IMR-90 (cell line): ENCODE results near the gene RCC1. TPM values are rescaled to one million over a fixed set of nuclear protein-coding genes. Genes with fewer than 3 reads are reported as not detected.

ENCODE experiments used
- ATAC-seq: fragments of 200-7000 bp; cut with Tn5 transposase; 2 replicates; pipeline ENCODE4 v1.9.1; 2020; ENCODE audit warnings: low read depth, mild to moderate bottlenecking, moderate library complexity
- BruUV-seq: library from RNA; stranded (reverse); fragments of 400-500 nt; replicated peaks from 2 replicates; lab custom pipeline; 2021; lab: Mats Ljungman, UMichigan
- CTCF ChIA-PET: fragments of 300-600 bp; formaldehyde crosslinking; extraction: SDS; loops from one replicate; lab custom pipeline; 2021; ENCODE audit warnings: antibody characterized with exemption; lab: Yijun Ruan, JAX
- POLR2A ChIA-PET: fragments of 300-600 bp; sonication (Branson Sonifier 250); formaldehyde crosslinking; loops from one replicate; lab custom pipeline; 2022; ENCODE audit warnings: antibody characterized with exemption; ENCODE audit not compliant: unreplicated experiment; lab: Charles Lee
- DNase-seq: peaks from one replicate; pipeline ENCODE4 v3.0.0; 2013
- H2AFZ ChIP-seq: replicated peaks from 2 replicates; pipeline ENCODE3; 2013; ENCODE audit warnings: low read length, mild to moderate bottlenecking; ENCODE audit not compliant: poor library complexity
- H2AK5ac ChIP-seq: 2 replicates; pipeline ENCODE4 v1.6.1; 2013; ENCODE audit warnings: low read depth, low read length, inconsistent platforms
- H2AK9ac ChIP-seq: replicated peaks from 2 replicates; pipeline ENCODE3; 2013; ENCODE audit warnings: mild to moderate bottlenecking, low read depth, low read length, moderate library complexity; ENCODE audit not compliant: poor library complexity
- H2BK120ac ChIP-seq: 2 replicates; pipeline ENCODE4 v1.6.1; 2013; ENCODE audit warnings: low read depth, low read length, inconsistent platforms
- H2BK15ac ChIP-seq: 3 replicates; pipeline ENCODE4 v1.6.1; 2013; ENCODE audit warnings: low read depth, low read length, inconsistent platforms
- H2BK20ac ChIP-seq: 2 replicates; pipeline ENCODE4 v1.6.1; 2013; ENCODE audit warnings: low read depth, mild to moderate bottlenecking, inconsistent platforms, low read length, moderate library complexity
- H2BK5ac ChIP-seq: 2 replicates; pipeline ENCODE4 v1.6.1; 2013; ENCODE audit warnings: mild to moderate bottlenecking, low read depth, low read length, inconsistent platforms; ENCODE audit not compliant: poor library complexity, severe bottlenecking
- H3K14ac ChIP-seq: replicated peaks from 2 replicates; pipeline ENCODE4 v1.6.1; 2013; ENCODE audit warnings: low read depth, low read length, inconsistent platforms
- H3K18ac ChIP-seq: 2 replicates; pipeline ENCODE4 v1.6.1; 2013; ENCODE audit warnings: low read depth, low read length, control low read depth
- H3K23ac ChIP-seq: 2 replicates; pipeline ENCODE4 v1.6.1; 2013; ENCODE audit warnings: low read depth, low read length, inconsistent platforms
- H3K27ac ChIP-seq: 2 replicates; pipeline ENCODE4 v1.5.1; 2013; ENCODE audit warnings: mild to moderate bottlenecking, control low read depth, low read length; ENCODE audit not compliant: insufficient read depth
- H3K27me3 ChIP-seq: 2 replicates; pipeline ENCODE4 v1.6.1; 2013; ENCODE audit warnings: low read length; ENCODE audit not compliant: control insufficient read depth, insufficient read depth
- H3K36me3 ChIP-seq: 2 replicates; pipeline ENCODE4 v1.6.1; 2013; ENCODE audit warnings: low read length, mixed read lengths; ENCODE audit not compliant: control insufficient read depth, insufficient read depth
- H3K4ac ChIP-seq: 2 replicates; pipeline ENCODE4 v1.6.1; 2013; ENCODE audit warnings: low read depth, low read length, inconsistent platforms
- H3K4me1 ChIP-seq: 2 replicates; pipeline ENCODE4 v1.6.1; 2013; ENCODE audit warnings: low read length, mixed read lengths; ENCODE audit not compliant: control insufficient read depth, insufficient read depth
- H3K4me2 ChIP-seq: 2 replicates; pipeline ENCODE4 v1.6.1; 2013; ENCODE audit warnings: low read depth, mild to moderate bottlenecking, control low read depth, low read length, moderate library complexity
- H3K4me3 ChIP-seq: 2 replicates; pipeline ENCODE4 v1.5.1; 2013; ENCODE audit warnings: low read depth, mild to moderate bottlenecking, control low read depth, low read length, moderate library complexity; ENCODE audit not compliant: insufficient read depth
- H3K56ac ChIP-seq: 2 replicates; pipeline ENCODE4 v1.6.1; 2013; ENCODE audit warnings: low read length, inconsistent platforms; ENCODE audit not compliant: insufficient read depth; ENCODE audit errors: extremely low read depth
- H3K79me1 ChIP-seq, 2 experiments: 2 replicates each; pipeline ENCODE4 v1.6.1; 2013; ENCODE audit warnings: low read length in 2 of 2, inconsistent platforms in 1 of 2, low read depth in 1 of 2
- H3K9ac ChIP-seq: 2 replicates; pipeline ENCODE4 v1.6.1; 2013; ENCODE audit warnings: low read depth, low read length, control low read depth
- H3K9me1 ChIP-seq: 2 replicates; pipeline ENCODE4 v1.6.1; 2013; ENCODE audit warnings: low read length, inconsistent platforms; ENCODE audit not compliant: insufficient read depth
- H3K9me3 ChIP-seq: 2 replicates; pipeline ENCODE4 v1.6.1; 2013; ENCODE audit warnings: low read length; ENCODE audit not compliant: control insufficient read depth, insufficient read depth
- H4K20me1 ChIP-seq: 2 replicates; pipeline ENCODE4 v1.6.1; 2013; ENCODE audit warnings: low read length, inconsistent platforms; ENCODE audit not compliant: insufficient read depth
- H4K5ac ChIP-seq: 2 replicates; pipeline ENCODE4 v1.6.1; 2013; ENCODE audit warnings: mild to moderate bottlenecking, low read depth, low read length, control low read depth
- H4K8ac ChIP-seq, 2 experiments: 2 replicates each; pipeline ENCODE4 v1.6.1; 2013; ENCODE audit warnings: low read depth in 2 of 2, low read length in 2 of 2, control low read depth in 1 of 2, inconsistent platforms in 1 of 2
- H4K91ac ChIP-seq: 2 replicates; pipeline ENCODE4 v1.6.1; 2013; ENCODE audit warnings: low read depth, low read length, inconsistent platforms; ENCODE audit not compliant: insufficient read depth
- BHLHE40 ChIP-seq: fragments of 150-350 bp; IDR thresholded peaks from 2 replicates; pipeline ENCODE4 v1.6.1; 2016; ENCODE audit warnings: mild to moderate bottlenecking, low read depth, low read length
- CEBPB ChIP-seq: IDR thresholded peaks from 2 replicates; pipeline ENCODE4 v1.6.1; 2012; ENCODE audit warnings: low read depth, low read length, improper control_type of control experiment
- CHD1 ChIP-seq: IDR thresholded peaks from 2 replicates; pipeline ENCODE4 v1.6.1; 2012; ENCODE audit warnings: low read depth, low read length, improper control_type of control experiment
- CTCF ChIP-seq: conservative IDR thresholded peaks from 2 replicates; pipeline ENCODE4 v1.5.1; 2012; ENCODE audit warnings: mild to moderate bottlenecking, low read depth, low read length, improper control_type of control experiment
- ELK1 ChIP-seq: fragments of 150-350 bp; IDR thresholded peaks from 2 replicates; pipeline ENCODE4 v1.6.1; 2016; ENCODE audit warnings: low read depth, mild to moderate bottlenecking, low read length, moderate library complexity, borderline replicate concordance
- FOS ChIP-seq: fragments of 150-350 bp; IDR thresholded peaks from 2 replicates; pipeline ENCODE4 v1.6.1; 2016; ENCODE audit warnings: low read depth, low read length
- MAFK ChIP-seq: IDR thresholded peaks from 2 replicates; pipeline ENCODE4 v1.6.1; 2012; ENCODE audit warnings: low read depth, low read length, improper control_type of control experiment
- MAZ ChIP-seq: IDR thresholded peaks from 2 replicates; pipeline ENCODE4 v1.6.1; 2012; ENCODE audit warnings: low read depth, mild to moderate bottlenecking, low read length, improper control_type of control experiment, moderate library complexity, borderline replicate concordance
- MXI1 ChIP-seq: IDR thresholded peaks from 2 replicates; pipeline ENCODE4 v1.6.1; 2012; ENCODE audit warnings: low read depth, mild to moderate bottlenecking, low read length, moderate library complexity, borderline replicate concordance
- NFE2L2 ChIP-seq: fragments of 150-350 bp; IDR thresholded peaks from 2 replicates; pipeline ENCODE4 v1.6.1; 2016; ENCODE audit warnings: low read depth, mild to moderate bottlenecking, low read length
- POLR2A ChIP-seq: IDR thresholded peaks from 2 replicates; pipeline ENCODE4 v1.6.1; 2012; ENCODE audit warnings: mild to moderate bottlenecking, low read depth, low read length
- RAD21 ChIP-seq: IDR thresholded peaks from 2 replicates; pipeline ENCODE4 v1.6.1; 2012; ENCODE audit warnings: low read length, improper control_type of control experiment
- RCOR1 ChIP-seq: IDR thresholded peaks from 2 replicates; pipeline ENCODE4 v1.6.1; 2012; ENCODE audit warnings: mild to moderate bottlenecking, low read length, improper control_type of control experiment; ENCODE audit not compliant: insufficient replicate concordance
- SMC3 ChIP-seq: fragments of 150-350 bp; IDR thresholded peaks from 2 replicates; pipeline ENCODE4 v1.6.1; 2016; ENCODE audit warnings: low read depth, mild to moderate bottlenecking, antibody characterized with exemption, low read length, moderate library complexity
- USF2 ChIP-seq: fragments of 150-350 bp; IDR thresholded peaks from 2 replicates; pipeline ENCODE4 v1.6.1; 2017; ENCODE audit warnings: mild to moderate bottlenecking, antibody characterized with exemption, low read length, low read depth
- WGBS, 2 experiments: methylation state at CpG; one replicate each; pipeline versions ENCODE4 v1.1.5 to v1.1.7; 2013; ENCODE audit warnings: missing lambda C conversion rate in 2 of 2; ENCODE audit not compliant: insufficient read length in 1 of 2; ENCODE audit errors: extremely low coverage in 2 of 2; 5-methylcytosine and 5-hydroxymethylcytosine counted together
- dilution Hi-C: fragments of 300-500 bp; cut with HindIII; formaldehyde crosslinking; loops from one replicate; pipeline ENCODE4 v1.14.3; 2018; ENCODE audit warnings: low sequenced_read_pairs; ENCODE audit not compliant: unreplicated experiment
- in situ Hi-C: fragments of 300-500 bp; cut with MboI; formaldehyde crosslinking; loops from 3 replicates; pipeline ENCODE4 v1.14.3; 2019; ENCODE audit warnings: low sequenced_read_pairs, inconsistent platforms, mixed read lengths
- intact Hi-C: fragments of 100-400 bp; cut with micrococcal nuclease; formaldehyde crosslinking; loops from 2 replicates; pipeline ENCODE4 v1.10.0; 2022
- polyA plus RNA-seq, 3 experiments: library from polyadenylated mRNA; depleted of rRNA; stranded (reverse); fragments of >200 nt; gene quantifications; 2 replicates each; pipeline ENCODE4 v1.2.3, GENCODE V29; 2012; ENCODE audit warnings: low replicate concordance in 1 of 3
- total RNA-seq: library from RNA; depleted of rRNA; stranded (reverse); fragments of >200 nt; gene quantifications from 2 replicates; pipeline ENCODE4 v1.2.3, GENCODE V29; 2012

The RCC1 gene
- total and polyA plus RNA-seq, 2 of the 4 experiments (the other 2 are of a cell fraction) = 33.2 to 43.9 TPM

GRCh38 chr1:28538286-28538685 lies 32.4 kb downstream of the RCC1 start:
- Histone ChIP-seq H4K20me1 (no peaks in the 10 kb centered on the region), H2AK5ac (no peak overlapping the region), H2BK20ac (no peak overlapping the region), H3K36me3 (peaks cover 30% of the 10 kb centered on the region), H3K4ac (no peak overlapping the region), H2BK120ac (no peak overlapping the region), H3K27ac (no peak overlapping the region), H2BK5ac (no peak overlapping the region), H3K9me3 (no peaks in the 10 kb centered on the region), H3K4me3 (no peak overlapping the region), H3K9me1 (peaks cover 5% of the 10 kb centered on the region; the same call in 1 of the 2 replicates), H3K4me2 (no peak overlapping the region), H3K56ac (no peak overlapping the region), H4K5ac (no peak overlapping the region), H3K27me3 (no peaks in the 10 kb centered on the region), H2AFZ (no peak overlapping the region), H2BK15ac (no peak overlapping the region), H3K18ac (no peak overlapping the region), H3K23ac (no peak overlapping the region), H3K79me1 (no peaks in the 10 kb centered on the region; a peak in 1 of 4 replicates), H3K14ac (no peak overlapping the region), H4K91ac (no peak overlapping the region), H4K8ac (no peak overlapping the region), H3K9ac (no peak overlapping the region), H2AK9ac (no peak overlapping the region), H3K4me1 (no peaks in the 10 kb centered on the region)
- ChIA-PET CTCF (no interaction called here), POLR2A (no interaction called here)
- DNase-seq (no peak), ATAC-seq (no peak)
- WGBS, 2 experiments = 100% methylated on average over 3 of the region's 6 CpGs; no CpG with 5 or more reads in 1 of the 2 experiments
- dilution Hi-C loops = no loop called here
- TSS peak; percentile 89 for BruUV-seq
- TF ChIP-seq RCOR1 = no peak
- no peak for TF ChIP-seq FOS
- TF ChIP-seq MAFK = no peak
- no peak for TF ChIP-seq CTCF
- TF ChIP-seq CEBPB = no peak
- no peak for TF ChIP-seq RAD21
- no peak for TF ChIP-seq SMC3
- TF ChIP-seq CHD1 = no peak
- no peak for TF ChIP-seq USF2
- TF ChIP-seq NFE2L2 = no peak
- TF ChIP-seq ELK1 = no peak
- TF ChIP-seq BHLHE40 = no peak
- TF ChIP-seq MXI1 = no peak
- no peak for TF ChIP-seq POLR2A
- no peak for TF ChIP-seq MAZ
- in situ Hi-C loops = no loop called here
- intact Hi-C loops = no loop called here
